Activated CD8-positive, alpha-beta memory T cell treated with anti-CD3 and anti-CD28 coated beads, Interleukin-2, amount 50 U/mL, for 24 hours (primary cell): ENCODE results near the gene LIMS1.
"Not testable (repeated sequence)": the region's sequence is repeated elsewhere in the genome, so short reads cannot be mapped to it uniquely, and the experiment has no call there.

ENCODE experiments used
- DNase-seq: peaks from one replicate; pipeline ENCODE4 v3.0.0-alpha.2; 2020; ENCODE audit errors: extremely low read depth

LIMS1 gene

DNA sequence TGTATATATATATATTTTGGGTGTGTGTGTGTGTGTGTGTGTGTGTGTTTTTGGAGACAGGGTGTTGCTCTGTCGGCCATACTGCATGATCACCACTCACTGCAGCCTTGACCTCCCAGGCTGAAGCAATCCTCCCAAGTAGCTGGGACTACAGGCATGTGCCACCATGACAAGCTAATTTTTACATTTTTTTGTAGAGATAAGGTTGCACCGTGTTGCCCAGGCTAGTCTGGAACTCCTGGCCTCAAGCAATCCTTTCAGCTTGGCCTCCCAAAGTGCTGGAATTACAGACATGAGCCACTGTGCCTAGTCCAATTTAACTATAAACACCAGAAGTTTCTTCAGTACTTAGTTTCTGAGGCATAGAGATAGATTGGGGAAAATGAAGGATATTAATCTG, 18.3 kb downstream of the LIMS1 start:
- DNase-seq: no peak

DNA sequence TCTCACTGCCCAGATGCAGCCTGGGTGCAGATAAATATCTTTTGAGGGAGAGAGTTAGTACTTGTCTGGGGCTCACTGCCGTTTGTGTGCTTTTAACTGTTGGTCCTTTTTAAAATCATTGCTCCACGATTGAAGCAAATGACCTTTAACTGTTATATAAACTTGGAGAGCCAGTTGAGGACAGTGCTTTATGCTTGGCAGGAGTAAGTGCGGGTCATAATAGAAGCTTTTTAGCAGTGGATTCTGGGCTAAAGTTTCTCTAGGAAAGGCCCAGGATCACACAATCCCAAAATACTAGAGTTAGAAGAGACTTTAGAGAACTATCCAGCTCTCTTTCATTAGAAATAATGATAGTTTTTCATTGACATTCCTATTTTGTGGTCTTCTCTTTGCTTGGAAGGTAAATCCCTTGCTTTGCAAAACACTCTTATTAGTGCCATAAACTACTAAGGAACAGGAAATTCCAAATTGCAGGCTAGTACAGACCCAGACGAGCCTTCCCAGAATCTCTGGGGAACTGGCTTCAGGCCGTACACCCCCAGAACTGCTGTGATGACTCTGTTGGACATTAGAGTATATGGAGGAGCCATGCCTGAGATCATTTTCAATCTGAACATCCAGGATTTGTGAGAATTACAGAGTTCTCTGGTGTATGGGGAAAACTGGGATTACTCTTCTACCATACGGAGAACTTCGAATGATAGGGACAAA, 19.1 kb downstream of the LIMS1 start:
- DNase-seq: no peak

DNA sequence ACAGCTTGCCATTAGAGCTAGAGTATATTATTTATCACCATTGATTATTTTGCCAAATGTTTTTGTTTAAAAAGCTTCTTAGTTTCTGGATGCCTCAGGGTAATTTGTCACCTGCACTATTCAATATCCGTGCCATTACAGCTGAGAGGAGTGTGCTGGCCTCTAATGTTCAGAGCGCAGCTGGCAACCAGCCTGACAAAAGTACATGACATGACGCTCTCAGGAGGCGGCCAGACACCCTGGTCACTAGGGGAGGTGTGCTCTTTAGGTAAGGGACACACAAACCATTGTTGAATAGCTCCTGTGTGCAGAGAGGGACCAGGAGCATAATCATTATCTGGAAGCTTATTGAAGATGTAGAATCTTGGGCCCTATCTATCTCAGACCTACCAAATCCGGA, 20.3 kb downstream of the LIMS1 start:
- DNase-seq: no peak

DNA sequence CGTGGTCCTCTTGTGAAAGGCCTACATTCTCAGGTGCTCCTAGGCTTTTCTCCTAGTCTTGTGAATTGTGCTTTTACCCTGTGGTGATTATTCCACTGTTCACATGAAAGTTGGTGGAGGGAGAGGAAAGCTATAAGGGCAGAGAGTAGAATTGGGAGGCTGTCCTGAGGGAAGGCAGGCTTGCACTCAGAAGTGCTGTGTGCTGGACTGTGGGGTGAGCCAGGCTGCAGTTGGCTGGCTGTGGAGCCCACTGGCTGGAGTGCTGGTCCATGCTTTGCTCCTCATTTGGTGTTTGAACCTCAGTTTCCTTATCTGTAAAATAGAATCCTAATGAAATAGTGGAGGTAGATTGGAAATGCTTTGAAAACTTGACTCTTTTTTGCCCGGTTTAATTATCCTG, 21.3 kb downstream of the LIMS1 start:
- no peak for DNase-seq

DNA sequence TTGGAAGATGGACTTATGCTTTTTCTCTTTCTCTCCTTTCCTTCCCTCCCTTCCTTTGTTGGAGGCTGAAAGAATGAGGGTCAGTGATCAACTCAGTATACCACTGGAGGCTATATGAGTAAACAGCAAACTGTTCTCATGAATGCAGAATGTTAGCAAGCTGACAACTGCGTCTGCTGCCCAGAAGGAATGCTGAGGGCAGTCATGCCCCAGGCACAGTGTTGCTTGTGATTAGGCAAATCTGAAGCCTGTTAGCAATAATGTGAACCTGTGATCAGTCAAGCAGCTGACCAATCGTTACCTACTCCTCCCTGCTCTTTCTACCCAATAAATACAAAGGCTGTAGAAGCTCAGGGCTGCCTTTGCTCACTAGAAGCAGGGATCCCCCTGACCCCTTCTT, 22.3 kb downstream of the LIMS1 start:
- DNase-seq: not testable (repeated sequence)

DNA sequence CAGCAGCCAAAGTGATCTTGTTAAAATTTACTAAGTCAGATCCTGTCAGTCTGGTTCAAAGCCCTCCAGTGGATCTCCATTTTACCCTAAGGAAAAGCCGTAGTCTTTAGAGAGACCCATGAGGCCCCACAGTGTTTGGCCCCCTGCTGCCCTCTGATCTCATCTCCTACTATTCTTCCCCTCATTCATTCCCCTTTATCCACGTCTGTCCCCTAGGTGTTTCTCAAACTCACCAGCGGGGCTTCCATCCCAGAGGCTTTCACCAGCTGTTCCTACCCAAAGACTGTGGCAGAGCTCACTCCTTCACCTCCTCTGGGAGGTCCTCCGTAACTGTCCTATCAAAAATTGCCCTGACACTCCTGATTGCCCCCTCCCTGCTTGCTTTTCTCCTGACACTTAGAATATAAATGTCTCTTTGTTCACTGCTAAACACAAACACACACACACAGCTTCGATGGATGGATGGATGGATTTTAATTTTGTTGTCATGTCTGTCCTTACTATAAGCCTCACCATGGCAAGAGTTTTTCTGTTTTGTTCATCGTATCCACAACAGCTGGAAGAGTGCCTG, 26.1 kb downstream of the LIMS1 start:
- DNase-seq: no peak

DNA sequence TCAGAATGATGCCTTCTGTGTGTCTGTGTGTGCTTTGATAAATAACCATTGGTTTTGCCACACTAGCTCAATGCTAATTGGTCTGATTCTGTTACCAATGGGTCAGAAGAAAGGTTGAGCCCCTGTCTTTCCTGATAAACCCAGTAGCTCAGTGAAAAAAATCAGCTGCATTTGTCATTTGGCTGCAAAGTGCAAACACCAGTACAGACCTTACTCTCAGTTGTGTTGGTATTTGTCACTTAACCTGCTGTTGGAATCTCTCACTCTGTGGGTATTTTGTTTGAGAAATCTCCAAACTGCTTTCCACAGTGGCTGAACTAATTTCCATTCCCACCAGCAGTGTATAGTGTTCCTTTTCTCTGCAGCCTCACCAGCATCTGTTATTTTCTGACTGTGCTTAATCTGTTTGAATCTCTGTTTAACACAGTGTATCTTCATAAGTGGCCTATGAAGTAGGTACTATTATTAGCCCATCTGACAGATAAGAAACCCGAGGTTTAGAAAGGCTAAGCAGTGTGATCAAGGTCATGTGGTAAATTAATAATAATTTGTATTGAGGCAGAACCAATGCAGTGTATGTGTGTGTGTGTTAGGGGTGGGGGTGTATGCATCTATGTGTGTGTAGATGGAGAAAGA, 26.7 kb downstream of the LIMS1 start:
- no peak for DNase-seq

DNA sequence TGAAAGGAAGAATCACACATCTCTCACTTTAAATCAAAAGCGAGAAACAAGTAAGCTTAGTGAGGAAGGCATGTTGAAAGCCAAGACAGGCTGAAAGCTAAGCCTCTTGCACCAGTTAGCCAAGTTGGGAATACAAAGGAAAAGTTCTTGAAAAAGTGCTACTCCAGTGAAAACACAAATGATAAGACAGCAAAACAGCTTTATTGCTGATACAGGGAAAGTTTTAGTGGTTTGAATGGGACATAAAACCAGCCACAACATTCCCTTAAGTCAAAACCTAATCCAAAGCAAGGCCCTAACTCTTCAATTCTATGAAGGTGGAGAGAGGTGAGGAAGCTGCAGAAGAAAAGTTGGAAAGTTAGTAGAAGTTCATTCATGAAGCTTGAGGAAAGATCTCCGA, 28.0 kb downstream of the LIMS1 start:
- no peak for DNase-seq

DNA sequence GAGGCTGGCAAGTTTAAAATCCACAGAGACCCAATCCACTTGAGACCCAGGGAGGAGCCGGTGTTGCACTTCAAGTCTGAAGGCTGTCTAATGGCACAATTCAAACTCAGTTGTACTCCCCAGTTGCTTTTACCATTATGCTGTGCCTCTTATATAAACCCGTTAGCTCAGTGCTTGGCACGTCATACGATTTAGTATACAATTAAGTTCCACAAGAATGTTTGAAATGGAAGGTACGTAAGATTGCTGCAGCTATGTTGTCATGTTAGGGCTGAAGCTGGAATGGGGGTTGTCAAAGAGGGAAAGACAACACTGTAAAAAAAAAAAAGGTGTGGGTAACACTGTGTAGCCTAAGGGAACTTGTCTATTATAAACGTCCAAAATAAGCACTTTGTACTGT, 30.2 kb downstream of the LIMS1 start:
- no peak for DNase-seq

DNA sequence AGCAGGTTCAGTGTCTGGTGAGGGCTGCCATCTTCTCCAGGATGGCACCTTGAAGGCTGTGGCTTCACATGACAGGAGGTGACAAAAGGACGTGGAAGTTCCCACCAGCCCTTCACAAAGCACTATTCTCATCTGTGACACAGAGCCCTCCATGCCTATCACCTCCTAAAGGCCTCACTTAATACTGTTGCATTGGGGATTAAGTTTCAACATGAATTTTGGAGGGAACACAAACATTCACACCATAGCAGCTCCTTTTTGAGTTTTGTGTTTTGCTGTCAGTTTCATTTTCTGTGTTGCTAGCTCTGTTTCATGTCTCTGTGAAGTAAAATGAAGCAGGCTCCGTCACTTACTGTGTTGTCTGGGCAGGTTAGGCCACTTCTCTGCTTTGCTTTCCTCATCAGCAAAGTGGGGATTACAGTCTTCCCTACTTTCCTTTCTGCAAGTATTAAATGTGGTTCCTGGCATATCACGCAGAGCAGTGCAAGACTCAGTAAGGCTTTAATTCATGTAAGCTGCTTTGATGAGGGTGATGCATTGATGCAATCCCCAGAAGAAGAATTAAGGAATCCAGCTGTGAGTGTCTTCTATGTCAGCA, 31.6 kb downstream of the LIMS1 start:
- no peak for DNase-seq

DNA sequence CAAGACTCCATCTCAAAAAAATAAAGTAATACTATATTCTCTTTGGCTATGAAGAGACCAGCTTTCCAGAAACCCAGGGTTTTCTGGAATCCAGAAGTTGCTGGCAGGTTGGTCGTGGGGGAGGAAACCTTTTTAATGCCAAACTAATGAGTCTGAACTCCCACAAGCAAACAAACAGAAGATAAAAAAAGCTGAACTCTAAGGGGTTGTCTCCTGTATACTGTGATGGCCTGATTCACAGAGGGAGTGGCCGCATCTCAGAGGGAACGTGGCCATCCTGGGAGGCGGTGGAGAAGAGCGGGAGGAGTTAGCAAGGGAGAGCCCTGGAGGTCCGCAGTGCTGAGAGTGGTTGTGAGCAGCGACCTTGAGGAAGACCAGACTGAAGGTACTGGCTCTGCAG, 36.1 kb downstream of the LIMS1 start:
- no peak for DNase-seq

DNA sequence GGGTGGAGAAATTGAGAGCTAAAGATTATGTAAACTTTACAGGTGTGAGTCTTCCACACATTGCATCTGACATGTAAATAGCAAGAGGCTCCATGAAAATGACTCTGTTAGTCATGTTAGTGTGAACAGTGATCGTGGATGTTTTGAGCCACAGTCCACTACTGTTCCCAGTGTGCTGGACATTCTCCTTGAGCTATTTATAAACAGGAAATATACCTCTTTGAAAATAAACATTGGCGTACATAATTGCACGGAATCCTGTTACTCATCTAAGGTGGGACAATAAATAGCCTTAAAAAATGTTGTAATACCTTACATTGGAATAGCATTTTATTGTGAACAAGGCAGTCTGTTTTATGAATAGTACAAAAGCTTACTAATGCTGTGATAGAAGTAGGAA, 37.0 kb downstream of the LIMS1 start:
- no peak for DNase-seq

DNA sequence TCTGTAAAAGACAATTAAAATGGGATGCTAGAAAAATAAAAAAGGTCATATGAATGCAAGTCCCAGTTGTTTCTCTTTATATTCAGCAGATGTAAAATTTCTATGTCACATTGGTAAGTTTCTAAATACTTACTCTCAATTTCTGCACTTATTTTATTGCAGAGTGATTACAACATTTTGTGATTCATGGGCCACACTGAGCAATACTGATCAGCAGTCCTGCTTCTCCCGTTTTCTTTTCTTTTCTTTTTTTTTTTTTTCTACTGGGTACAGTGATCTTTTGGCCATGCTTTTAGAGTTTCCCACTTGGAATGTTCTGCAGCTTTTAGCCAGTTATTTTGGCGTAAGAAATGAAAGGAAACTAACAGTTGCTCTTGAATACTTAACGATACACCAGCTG, 38.8 kb downstream of the LIMS1 start:
- DNase-seq: no peak

DNA sequence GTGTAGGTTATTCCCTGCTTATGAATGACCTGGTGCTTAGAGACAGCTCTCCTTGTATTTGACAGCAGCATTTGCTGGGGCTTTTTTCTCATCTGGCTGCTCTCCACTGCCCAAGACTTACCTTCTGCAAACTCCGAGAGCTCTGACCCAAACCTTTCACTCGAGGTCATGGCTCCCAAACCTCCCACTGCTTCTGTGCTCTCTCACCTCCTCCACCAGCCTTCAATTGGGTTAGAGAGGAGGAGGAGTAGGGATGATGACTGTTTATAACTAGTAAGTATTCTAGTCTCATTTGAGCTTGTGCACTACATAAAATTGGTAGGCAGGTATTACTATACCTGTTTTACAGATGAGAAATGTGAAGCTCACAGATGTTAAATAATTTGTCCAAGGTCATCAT, 40.1 kb downstream of the LIMS1 start:
- DNase-seq: no peak

DNA sequence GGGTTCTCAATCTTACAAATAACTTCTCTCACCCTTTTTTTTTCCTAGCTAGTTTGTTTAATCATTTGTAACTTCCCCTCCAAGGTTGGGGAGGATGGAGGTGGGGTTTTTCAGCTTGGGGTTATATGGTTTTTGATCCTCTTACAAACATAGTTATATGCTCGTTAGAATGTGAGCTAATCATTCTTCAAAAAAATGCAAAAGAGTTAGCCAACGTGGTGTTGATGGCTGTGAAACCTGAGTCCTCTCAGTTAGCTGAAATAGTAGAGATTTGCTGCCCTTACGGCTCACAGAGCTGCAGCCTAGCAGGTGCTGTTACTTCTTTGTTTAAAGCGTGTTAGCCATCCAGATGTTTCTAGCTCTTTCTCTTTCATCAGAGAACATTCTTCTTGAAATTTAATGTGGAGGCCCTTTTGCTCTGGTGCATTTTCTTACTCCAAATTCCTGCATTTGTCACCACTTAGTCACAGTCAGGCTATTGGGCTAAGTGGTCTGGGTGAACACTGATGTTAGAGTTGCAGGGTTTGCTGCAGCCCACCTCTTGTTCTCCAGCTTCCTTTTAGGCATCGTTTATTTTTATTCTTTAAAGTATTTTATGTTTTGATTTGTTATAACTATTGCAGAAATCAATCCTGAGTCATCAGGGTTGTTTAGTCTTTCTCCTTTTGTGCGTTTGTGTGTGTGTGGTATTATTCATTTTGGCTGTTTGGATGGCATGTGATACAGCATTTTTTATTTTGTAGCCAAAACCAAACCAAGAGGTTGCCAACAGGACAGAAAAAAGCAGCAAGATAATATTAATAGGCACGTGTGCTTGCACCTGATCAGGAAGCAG, 41.1 kb downstream of the LIMS1 start:
- DNase-seq: no peak

DNA sequence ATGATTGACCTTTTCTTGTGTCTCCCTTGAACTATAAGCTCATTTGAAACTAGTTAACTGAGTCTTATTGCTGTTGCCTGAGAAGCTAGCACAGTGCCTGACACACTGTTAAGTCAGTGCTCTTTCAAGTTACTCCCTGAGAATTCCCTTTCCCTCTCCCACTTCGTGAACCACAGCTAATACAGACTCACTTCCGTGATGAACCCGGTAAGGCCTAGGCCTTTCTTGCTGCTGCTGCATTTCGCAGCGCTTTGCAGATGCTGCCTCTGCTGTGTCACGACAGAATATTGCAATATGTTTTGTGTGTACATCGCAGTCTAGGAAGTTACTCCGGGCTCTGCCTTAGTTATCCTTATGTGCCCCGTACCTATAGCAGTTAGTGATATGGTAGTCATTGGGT, 42.8 kb downstream of the LIMS1 start:
- no peak for DNase-seq

DNA sequence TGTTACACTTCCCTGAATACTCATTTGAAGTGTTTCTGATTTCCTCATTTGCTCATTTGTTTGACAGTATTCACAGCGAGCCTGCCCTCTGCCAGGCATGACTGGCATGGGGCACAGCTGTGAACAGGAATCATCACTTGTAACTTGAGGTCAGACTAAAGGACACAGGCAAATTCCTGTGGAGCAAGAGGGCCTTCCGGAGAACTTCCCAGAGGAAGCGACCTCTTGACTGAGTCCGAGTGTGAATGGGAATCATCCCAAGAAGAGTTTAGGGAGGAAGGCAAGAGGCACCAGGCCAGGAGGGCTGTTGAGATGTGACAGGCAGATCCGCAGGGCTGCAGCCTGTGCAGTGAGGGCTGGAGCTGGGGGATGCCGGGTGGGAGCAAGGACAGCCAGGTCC, 45.4 kb downstream of the LIMS1 start:
- no peak for DNase-seq

DNA sequence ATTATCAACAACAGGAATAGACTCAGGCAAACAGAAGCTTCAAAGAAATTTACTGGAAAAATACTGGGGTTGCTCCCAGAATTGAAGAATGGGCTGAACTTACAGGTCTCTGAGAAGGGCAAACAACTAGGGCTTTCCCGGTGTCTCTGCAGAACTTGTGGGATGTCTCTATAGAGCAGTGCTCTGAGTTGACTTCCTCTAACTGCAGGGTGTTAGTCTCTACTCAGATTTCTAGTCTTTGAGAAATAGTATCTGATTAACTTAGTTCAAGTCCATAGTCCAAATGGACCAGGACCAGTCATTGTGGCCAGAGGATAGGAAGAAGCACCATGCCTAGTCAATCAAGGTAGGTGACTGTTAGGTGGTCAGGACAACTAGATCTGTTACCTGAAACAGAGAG, 45.8 kb downstream of the LIMS1 start:
- DNase-seq: no peak

DNA sequence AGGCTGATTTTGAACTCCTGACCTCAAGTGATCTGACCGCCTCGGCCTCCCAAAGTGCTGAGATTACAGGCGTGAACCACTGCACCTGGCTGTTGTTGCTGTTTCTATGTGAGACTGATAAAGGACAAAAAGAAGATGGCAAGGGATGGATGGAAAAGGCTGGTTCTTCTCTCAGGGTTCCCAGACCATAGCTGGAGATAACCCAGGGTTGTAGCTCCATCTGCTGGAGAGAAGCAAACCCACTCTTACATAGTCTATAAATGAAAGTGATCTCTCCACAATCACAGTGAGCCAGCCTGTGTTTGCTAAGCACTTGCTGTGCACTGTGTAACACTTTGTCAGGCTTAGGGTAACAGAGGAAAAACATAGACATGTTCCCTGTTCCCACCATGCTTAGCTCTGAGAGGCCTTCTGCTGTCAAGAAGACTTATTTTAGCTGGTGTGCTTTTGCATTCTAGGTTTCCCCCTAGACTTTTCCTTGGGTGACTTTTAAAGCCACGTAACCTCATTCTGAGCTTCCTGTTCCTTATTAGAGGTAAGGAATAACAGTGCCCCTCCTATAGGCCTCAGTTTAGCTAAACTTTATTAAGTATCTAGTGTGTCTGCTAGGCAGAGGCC, 49.7 kb downstream of the LIMS1 start:
- no peak for DNase-seq

DNA sequence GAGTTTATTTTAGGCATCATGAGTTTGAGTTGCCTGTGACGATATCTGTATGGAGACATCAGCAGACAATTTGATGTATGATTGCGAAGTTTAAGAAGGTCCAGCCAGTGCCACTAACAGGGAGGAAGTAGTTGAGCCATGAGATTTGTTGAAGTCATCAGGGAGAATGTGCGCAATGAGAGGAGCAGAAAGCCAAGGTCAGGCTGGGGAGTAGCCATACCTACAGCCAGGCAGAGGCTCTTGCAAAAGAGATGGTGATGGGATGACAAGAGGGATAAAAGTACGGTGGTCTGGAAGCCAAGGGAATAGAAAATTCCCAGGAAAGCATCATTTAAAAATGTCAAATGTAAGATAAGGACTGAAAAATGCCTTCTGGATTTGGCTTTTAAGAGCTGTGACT, 51.2 kb downstream of the LIMS1 start:
- no peak for DNase-seq

DNA sequence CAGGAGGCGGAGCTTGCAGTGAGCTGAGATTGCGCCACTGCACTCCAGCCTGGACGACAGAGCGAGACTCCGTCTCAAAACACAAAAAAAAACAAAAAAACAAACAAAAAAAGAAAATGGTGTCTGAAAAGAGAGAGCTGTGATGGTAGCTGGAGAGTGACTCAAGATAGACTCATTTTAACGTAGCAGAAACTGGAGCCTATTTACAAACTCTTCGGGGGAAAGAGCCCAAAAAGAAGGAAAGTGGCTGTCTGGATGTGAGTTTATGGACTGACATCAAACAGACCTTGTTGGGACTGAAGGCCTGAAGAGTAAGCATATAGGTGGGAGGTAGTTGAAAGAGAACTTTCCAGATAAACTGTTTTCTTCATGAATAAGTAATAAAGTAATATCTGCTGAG, 51.8 kb downstream of the LIMS1 start:
- no peak for DNase-seq

DNA sequence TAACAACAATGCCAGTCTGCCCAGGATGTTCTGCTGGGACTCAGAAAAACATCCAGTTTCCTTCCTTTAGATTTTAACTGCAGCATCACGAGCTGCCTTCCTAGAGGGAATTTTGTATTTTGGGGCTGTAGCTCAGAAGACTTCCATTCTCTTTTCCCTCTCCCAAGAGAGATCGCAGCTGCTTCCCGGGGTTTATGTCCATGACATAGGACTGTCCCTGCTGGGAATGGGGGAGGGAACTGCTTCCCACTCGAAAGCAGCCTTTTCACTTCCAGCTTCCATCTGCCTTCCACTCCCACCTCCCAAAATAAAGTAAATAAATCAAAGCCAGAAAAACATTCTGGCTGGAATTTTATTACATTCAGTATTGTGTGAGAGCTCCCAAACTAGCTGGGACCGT, 52.4 kb downstream of the LIMS1 start:
- no peak for DNase-seq
